KOPT-K1 (cell line): Measurements from ENCODE around the gene ATP9A.
"Not testable (repeated sequence)": the region's sequence is repeated elsewhere in the genome, so short reads cannot be mapped to it uniquely, and the experiment has no call there.

Source experiments
- H3K27ac ChIP-seq: fragments of 200-600 bp; sonication (generic); 2 replicates; pipeline ENCODE4 v1.5.1; 2016; ENCODE audit warnings: antibody characterized with exemption, mild to moderate bottlenecking, low read depth, low read length; ENCODE audit not compliant: poor library complexity, severe bottlenecking
- H3K36me3 ChIP-seq: fragments of 200-600 bp; sonication (generic); 2 replicates; pipeline ENCODE4 v1.5.1; 2017; ENCODE audit warnings: antibody characterized with exemption, mild to moderate bottlenecking, low read length, moderate library complexity; ENCODE audit not compliant: insufficient read depth
- H3K9me3 ChIP-seq: fragments of 200-600 bp; sonication (generic); 2 replicates; pipeline ENCODE4 v1.5.1; 2017; ENCODE audit warnings: antibody characterized with exemption, low read length, mild to moderate bottlenecking; ENCODE audit not compliant: insufficient read depth, poor library complexity, severe bottlenecking

ATP9A gene

DNA sequence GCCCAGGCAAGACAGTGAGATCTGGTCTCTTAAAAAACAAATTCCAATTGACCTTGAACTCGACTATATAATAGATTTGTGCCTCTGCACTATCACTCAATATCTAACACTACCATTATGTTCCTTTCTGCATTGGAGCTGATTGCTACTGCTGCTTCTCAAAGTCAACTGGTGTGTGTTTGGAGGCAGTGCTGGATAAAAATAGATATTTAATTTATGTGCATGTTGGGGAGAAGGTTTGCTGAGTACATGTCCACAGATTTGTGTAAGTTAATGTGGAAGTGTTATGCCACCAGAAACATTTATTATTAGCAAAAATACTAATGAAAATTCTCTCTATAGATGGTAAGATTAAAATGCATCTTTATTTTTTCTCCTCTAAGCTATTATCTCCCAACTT, 39.5 kb downstream of the ATP9A start:
- no peaks in the 10 kb centered on the region for H3K36me3 ChIP-seq
- H3K9me3 ChIP-seq, result no peaks in the 10 kb centered on the region
- H3K27ac ChIP-seq, result no peak overlapping the region

DNA sequence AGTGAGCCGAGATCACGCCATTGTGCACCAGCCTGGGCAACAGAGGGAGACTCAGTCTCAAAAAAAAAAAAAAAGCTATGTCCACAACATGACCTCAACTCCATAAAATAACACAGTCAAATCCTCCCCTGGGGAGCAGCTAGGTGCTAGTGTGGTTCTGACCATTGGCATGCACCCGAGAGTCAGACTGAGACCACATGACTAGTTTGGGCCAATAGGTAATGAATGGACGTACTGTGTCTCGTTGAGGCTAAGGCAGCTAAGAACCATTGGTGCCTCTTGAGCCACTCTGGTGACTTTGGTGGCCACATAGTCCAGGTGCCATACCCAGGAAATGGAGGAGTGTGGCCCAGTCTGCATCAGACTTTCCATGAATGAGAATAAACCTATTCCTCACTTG, 40.3 kb downstream of the ATP9A start:
- H3K36me3 ChIP-seq, result no peaks in the 10 kb centered on the region
- H3K27ac ChIP-seq, result no peak overlapping the region
- H3K9me3 ChIP-seq, result no peaks in the 10 kb centered on the region

DNA sequence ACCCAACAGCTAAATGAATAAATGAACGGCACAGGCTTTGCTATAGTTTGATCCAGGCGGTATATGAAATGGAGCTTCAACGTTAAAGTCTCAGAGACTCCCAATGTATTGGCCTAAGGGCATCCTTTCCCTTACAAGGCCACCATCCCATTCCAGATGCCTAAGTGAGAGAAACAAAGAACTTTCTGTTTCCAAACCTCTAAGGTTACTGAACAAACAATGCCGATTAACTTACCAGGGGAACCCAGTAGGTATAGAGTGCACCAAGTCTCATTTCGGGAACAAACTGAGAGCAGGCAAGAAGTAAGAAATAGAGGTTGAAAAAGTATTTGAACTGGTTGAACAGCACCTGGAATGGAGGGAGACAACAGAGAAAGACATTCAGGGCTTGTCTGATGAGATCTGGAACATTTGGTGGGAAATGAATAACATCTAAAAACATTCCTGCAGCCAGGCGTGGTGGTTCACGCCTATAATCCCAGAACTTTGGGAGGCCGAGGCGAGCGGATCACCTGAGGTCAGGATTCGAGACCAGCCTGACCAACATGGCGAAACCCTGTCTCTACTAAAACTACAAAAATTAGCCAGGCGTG, 42.5 kb downstream of the ATP9A start:
- Histone ChIP-seq H3K36me3 (no peaks in the 10 kb centered on the region), H3K27ac (no peak overlapping the region), H3K9me3 (no peaks in the 10 kb centered on the region)

GRCh38 chr20:51723026-51723425, 45.2 kb downstream of the ATP9A start:
- H3K27ac ChIP-seq, H3K9me3 ChIP-seq, H3K36me3 ChIP-seq: not testable (repeated sequence)

- H3K36me3 ChIP-seq, H3K27ac ChIP-seq, H3K9me3 ChIP-seq: not testable (repeated sequence)
Observed at GRCh38 chr20:51722246-51722645, 45.9 kb downstream of the ATP9A start.

GRCh38 chr20:51720854-51721253, 47.3 kb downstream of the ATP9A start:
- no peak overlapping the region for H3K27ac ChIP-seq
- H3K36me3 ChIP-seq, result no peaks in the 10 kb centered on the region
- H3K9me3 ChIP-seq, result no peaks in the 10 kb centered on the region

DNA sequence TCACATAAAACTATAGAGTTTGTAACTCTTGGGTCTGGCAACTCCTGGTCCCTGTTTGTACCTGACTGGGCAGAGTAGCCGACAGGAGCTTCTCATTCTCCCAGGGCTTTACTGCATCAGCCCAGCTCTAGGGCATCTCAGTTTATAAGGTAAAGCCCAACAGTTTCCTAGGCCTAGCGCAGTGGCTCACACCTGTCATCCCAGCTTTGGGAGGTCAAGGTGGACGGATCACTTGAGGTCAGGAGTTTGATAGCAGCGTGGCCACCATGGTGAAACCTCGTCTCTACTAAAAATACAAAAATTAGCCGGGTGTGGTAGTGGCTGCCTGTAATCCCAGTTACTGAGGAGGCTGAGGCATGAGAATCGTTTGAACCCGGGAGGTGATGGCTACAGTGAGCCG, 47.8 kb downstream of the ATP9A start:
- Histone ChIP-seq H3K27ac (no peak overlapping the region), H3K36me3 (no peaks in the 10 kb centered on the region), H3K9me3 (no peaks in the 10 kb centered on the region)

- no peaks in the 10 kb centered on the region for H3K9me3 ChIP-seq
- no peak overlapping the region for H3K27ac ChIP-seq
- no peaks in the 10 kb centered on the region for H3K36me3 ChIP-seq
Observed at GRCh38 chr20:51715856-51716185, 52.4 kb downstream of the ATP9A start.

DNA sequence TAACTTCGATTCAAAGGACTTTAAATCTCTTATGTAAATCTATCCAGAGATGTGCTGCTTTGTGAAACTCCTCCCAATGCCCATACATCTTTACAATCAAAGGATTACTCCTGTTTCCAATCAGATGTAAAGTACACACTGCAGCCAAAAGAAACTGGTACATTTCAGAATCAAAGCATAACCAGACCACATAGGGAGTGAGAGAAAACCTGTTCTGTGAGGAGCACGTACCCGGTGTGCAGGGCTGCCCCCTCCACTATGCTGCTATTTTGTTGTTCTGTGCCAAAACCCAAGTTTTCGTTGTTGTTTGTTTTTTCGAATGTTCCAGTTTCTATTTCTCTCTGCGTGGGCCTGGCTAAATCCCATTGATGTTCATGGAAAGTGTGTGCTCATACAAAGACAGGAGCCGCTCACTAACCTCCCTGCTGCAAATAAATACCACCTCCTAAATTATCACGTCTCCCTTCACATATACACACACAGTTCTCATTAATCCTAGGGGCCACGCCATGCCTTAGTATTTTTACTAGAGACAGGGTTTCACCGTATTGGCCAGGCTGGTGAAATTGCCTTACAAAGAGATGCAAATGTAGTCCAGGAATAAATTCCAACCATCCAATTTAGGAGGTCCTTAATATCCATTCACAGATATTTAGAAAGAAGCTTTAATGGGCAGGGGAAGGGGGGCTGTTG, 52.9 kb downstream of the ATP9A start:
- Histone ChIP-seq H3K9me3 (no peaks in the 10 kb centered on the region), H3K36me3 (no peaks in the 10 kb centered on the region), H3K27ac (no peak overlapping the region)

DNA sequence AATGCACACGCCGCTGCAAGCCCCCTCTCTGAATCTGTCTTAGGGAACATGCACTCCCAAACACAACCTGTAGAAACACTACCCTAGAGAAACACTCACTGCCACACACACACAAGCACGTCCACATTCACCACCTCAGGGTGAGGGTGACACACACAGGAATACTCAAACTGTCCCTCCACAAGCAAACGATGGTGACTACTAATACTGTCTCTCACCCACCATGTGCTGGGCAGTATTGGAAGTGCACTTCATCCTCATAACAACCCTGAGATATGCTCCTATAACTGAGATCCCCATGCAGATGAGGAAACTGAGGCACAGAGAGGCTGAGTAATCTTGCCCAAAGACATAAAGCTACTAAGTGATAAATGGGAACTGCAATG, 55.0 kb downstream of the ATP9A start:
- H3K36me3 ChIP-seq, result no peaks in the 10 kb centered on the region
- H3K9me3 ChIP-seq, result no peaks in the 10 kb centered on the region
- H3K27ac ChIP-seq, result no peak overlapping the region

GRCh38 chr20:51712501-51713212, 55.5 kb downstream of the ATP9A start:
- Histone ChIP-seq H3K27ac (no peak overlapping the region), H3K9me3 (no peaks in the 10 kb centered on the region), H3K36me3 (no peaks in the 10 kb centered on the region)

DNA sequence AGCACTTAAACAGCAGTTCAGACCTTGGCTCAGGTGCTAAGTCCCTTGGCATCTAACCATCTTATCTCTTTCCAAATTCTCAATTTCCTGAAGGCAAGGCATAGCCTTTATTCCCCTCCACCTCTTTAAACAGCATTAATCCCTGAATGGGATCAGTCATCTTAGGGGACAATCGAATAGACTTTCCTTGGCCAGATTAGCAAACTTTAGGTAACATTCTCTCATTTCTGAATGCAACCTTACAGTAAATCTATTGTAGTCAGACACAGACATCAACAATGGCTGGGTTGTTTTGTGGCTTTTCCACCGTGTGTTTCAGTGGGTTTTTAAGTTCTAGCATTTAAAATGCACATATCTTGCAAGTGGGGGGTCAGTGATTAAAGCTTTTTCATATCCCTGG, 56.8 kb downstream of the ATP9A start:
- Histone ChIP-seq H3K36me3 (no peaks in the 10 kb centered on the region), H3K9me3 (no peaks in the 10 kb centered on the region), H3K27ac (no peak overlapping the region)

GRCh38 chr20:51710361-51710894, 57.8 kb downstream of the ATP9A start:
- H3K36me3 ChIP-seq, result no peaks in the 10 kb centered on the region
- no peak overlapping the region for H3K27ac ChIP-seq
- H3K9me3 ChIP-seq, result no peaks in the 10 kb centered on the region

DNA sequence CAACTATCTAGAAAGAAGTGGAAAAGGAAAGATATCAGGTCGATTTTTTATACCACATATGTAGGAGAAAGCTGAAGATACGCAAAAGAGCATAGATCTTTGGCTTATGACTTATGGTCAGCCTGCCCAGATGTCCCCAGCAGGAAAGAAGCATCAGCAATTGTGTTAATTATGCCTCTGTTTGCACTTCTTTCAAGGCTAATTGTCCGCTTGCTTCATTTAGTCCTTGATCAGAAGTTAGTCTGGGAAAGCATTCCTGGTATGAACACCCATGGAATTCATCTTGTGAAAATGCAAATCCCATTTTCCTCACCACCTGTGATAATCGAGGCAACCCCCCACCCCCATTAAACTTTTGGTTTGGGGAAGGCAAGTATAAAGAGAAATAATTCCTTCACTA, 62.8 kb downstream of the ATP9A start:
- H3K27ac ChIP-seq, result no peak overlapping the region
- no peaks in the 10 kb centered on the region for H3K36me3 ChIP-seq
- no peaks in the 10 kb centered on the region for H3K9me3 ChIP-seq

DNA sequence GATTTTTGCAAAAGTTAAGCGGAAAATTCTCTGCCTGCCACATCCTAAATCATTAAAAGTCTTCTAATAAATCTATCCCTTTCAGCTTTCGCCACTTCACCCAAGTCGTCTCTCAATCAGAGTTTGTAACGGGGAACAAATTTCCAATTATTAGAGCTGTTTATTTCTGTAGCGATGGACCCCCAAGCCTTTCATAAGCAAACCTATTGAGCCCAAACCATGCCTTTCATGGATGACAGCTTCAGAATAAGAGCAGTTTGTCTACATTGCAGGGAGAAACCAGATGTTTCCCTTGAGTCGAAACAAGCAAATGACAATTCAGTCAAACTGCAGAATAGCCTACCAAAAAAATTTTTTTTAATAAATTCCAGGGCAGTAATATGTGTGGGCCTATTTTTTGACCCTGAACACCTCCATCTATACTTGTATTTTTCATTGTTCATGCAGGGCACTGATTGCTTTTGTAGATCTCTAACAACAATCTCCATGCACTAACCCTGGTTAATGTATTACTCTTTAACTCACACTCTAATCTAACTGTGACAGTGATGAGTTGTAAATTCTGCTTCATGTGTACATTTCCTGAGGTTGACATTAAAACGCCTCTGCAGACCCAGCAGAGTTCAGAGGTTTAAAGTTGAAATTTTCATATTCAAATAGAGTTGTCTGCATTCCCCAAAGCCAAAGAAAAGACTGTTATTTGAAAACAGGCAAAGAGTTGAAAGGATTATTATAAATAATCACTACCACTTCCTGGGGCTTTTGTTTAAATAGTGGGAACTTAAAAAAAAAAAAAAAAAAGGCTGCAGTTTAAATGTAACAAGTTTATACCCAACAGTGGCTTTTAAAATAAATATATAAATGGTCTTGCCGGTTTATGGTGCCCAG, 64.5 kb downstream of the ATP9A start:
- Histone ChIP-seq H3K27ac (no peak overlapping the region), H3K9me3 (no peaks in the 10 kb centered on the region), H3K36me3 (no peaks in the 10 kb centered on the region)
